ENCODE data around the gene COMMD9.

The COMMD9 gene

DNA sequence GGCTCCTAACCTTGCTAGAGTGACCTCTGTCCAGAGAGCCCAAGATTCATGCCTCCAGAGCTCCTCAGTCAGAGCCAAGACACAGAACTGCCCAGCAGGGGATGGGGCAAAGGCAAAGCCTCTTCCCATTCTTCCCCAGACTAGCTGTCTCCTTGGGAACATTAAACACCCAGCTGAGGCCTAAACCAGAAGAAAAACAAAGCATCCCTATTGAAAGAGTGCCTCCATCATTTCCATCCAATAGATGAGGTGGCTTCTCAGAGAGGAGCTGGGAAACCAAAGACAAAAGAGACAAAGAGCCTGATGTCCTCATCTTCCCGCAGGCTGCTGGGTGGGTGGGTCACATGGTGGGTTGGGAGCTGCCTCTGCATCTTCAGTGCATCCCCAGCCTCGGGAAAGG lies 37.4 kb downstream of the COMMD9 start:
- DNase-seq: no peak

DNA sequence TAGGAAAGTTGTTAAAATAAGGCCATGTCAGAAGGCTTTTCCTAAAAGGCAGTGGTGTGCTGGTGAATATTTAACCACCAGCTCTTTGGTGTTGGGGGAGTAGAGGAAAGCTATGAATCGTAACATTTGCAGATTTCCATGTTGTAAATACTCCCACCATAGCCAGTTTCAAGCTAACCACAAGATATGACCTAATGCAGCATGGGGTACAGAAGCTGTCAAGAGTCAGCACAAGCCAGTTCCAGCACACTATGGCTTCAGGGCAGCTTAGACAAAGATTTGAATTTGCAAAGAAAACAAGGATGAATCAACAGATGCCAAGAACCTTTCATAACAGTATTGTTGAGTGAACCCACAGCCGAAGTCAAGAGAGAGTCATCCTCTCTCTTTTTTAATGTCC lies 40.0 kb downstream of the COMMD9 start:
- DNase-seq: no peak

DNA sequence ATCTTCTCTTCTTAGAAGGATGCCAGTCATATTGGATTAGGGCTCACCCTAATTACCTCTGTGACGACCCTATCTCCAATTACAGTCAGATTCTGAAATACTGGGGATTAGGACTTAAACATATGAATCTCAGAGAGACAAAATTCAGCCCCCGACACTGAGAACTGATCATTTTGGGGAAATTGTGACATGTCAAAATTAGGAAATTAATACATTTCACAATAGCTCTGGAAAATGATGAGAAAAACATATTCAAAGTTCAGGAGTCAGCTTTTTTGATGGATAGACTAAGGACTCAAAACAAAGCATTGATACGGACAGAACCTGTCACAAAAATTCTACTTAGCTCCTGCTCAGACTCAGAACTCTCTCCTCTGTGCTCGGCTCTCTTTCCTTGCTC lies 40.8 kb downstream of the COMMD9 start:
- no peak for DNase-seq

DNA sequence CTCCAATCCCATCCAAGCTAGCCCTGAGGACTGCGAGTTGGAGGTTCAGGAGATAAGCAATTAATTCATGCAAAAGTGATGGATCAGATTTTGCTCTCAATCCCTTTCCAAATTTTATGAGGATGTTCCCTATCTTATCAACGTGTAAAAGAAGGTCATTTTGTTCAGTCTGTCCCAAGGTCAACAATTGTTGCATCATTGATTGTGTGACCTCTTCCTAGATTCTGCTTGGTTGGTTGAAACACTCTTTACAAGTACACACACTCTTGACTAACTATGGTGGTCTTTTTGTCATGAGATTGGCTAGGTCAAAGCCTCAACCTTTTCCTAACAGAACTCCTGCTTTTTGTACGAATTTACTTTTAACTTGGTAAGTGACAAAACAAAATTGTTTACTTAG lies 41.7 kb downstream of the COMMD9 start:
- no peak for DNase-seq

- DNase-seq: no peak
Observed at GRCh38 chr11:36243641-36244040, 45.6 kb downstream of the COMMD9 start.

DNA sequence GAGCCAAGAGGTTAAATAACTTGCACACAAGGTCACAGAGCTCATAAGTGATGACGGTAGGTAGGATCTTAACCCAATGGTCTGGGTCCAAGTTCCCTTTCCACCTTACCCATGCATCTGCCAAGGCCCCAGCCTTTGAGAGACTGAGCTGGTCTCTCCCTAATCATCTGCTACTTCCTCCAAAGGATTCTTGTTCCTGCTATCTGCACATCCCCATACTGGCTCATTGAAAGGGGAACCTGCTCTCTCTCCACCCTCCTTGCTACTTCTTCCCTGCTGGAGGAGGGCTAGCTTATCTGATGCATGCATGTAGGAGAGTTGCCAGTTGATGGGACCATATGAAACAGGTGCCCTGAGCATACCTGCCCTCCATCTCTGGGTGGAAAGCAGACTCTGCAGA lies 47.7 kb downstream of the COMMD9 start:
- no peak for DNase-seq

DNA sequence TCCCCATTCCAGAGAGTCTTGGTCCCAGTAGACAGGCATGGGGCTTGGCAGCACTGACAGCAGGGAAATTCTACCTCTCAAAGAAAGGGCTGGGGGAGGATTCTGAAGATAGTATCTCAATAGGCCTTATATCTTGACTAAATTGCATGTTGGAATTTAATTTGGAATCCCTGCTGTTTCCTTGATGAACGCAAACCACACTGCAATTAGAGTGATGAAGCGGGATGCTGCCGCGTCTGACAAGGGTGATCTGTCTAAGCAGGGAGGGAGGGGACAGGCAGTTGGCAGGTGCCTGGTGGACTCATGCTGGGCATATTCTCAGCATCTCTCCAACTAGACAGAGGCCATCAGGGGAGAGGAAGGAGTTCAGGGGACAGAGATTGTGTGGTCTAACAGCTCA lies 48.4 kb downstream of the COMMD9 start:
- DNase-seq: no peak

- DNase-seq: no peak
Observed at GRCh38 chr11:36240173-36240572, 49.1 kb downstream of the COMMD9 start.

GRCh38 chr11:36239636-36240035 lies 49.6 kb downstream of the COMMD9 start:
- no peak for DNase-seq

- DNase-seq: no peak
Observed at GRCh38 chr11:36238881-36239280, 50.3 kb downstream of the COMMD9 start.

DNA sequence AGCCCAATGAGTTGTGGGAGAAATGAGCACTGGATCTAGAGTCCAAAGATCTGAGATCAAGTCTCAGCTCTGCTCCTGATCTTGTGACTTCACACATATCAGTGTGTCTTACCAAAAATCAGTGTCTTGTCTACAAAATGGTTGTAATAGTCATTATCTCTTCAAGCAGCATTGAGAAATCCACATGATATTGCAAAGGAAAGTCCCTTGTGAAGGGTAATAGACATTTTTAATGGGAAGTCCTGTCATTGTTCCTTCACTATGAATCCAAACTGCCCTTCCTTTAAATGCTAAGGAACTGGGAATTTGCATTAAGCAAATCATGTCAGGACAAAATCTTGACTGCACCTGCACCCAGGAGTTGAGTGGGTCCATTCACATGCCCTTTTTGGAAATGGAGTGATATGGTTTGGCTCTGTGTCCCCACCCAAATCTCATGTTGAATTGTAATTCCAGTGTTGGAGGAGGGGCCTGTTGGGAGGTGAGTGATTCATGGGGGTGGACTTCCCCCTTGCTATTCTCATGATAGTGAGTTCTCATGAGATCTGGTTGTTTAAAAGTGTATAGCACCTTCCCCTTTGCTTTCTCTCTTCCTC lies 51.1 kb downstream of the COMMD9 start:
- no peak for DNase-seq

GRCh38 chr11:36237391-36237790 lies 51.8 kb downstream of the COMMD9 start:
- DNase-seq: no peak

- DNase-seq: no peak
Observed at GRCh38 chr11:36235750-36236149, 53.5 kb downstream of the COMMD9 start.

DNA sequence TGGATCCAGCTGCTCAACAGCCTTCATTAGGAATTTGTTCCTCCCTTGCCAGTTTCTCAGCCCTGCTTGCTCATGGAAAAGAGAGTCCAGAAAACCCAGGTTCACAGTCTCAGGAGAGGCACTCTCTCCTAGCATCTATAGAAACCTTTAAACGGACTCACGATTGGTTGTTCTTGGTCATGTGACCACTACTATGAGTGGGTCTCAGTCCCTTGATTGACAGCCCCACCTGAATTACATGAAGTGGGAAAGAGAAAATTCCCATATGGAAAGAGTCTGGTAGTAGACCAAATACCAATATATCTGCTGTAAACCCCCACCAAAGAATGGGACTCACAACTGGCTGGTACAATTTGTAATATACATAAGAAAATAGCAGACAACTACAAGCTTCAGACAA lies 54.4 kb downstream of the COMMD9 start:
- DNase-seq: no peak

- DNase-seq: no peak
Observed at GRCh38 chr11:36233204-36233603, 56.0 kb downstream of the COMMD9 start.

DNA sequence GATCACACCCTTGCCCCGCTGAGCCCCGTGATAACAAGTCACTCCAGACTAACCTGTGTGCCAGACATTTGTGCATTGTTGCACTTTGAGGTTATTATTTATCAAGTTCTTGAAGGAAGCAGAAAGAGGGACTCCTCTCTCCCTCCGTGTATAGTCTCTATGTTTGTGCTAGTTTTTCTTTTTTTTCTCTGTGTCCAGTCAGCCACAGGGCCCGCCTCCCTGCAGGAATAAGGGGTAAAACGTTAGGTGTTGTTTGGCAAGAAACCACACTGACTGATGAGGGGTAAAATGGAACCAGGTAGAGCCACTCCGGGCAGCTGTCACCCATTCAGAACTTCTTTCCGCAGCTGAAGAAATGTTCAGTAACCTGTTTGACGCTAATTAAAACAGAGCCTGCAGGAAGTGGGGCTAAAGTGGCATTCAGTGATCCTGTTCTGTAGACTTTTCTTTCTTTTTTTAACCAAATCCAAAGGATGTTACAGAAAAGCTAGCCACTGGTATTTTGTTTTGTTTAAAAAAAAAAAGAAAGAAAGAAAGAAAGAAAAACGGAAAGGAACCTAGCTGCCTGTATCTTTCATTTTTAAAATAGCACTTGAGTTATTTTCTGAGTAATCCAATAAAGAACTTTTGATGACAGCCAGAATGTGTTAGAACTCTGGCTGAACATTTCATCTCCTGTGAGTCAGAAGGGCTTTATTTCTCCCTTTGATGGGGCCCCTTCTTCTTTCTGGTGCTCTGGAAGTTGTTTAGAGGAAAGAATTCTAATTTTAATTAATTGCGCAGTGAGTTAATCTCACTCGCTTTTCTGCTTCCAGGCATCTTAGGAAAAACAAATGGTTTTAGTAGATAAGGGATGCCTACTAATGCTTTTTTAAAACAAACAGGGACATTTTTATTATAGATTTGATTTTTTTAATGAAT lies 58.2 kb downstream of the COMMD9 start:
- DNase-seq: no peak

DNA sequence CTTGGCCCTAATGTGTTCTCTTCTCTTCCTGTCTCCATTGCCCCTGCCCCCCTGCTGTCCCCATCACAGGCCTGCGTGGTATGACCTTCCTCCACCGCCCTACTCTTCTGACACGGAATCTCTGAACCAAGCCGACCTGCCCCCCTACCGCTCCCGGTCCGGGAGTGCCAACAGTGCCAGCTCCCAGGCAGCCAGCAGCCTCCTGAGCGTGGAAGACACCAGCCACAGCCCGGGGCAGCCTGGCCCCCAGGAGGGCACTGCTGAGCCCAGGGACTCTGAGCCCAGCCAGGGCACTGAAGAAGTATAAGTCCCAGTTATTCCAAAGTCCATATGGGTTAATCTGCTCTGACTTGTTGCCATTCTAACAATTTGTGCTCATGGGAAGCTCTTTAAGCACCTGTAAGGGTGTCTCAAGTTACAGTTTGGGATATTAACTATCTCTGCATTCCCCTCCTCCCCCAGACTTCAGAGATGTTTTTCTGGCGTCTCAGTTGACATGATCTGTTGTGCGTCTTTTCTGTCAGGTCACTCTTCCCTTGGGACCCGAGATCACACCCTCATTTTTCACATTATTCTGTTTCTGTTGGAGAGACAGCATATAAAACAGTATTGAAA lies 60.0 kb downstream of the COMMD9 start:
- no peak for DNase-seq

- no peak for DNase-seq
Observed at GRCh38 chr11:36228689-36229088, 60.5 kb downstream of the COMMD9 start.

DNA sequence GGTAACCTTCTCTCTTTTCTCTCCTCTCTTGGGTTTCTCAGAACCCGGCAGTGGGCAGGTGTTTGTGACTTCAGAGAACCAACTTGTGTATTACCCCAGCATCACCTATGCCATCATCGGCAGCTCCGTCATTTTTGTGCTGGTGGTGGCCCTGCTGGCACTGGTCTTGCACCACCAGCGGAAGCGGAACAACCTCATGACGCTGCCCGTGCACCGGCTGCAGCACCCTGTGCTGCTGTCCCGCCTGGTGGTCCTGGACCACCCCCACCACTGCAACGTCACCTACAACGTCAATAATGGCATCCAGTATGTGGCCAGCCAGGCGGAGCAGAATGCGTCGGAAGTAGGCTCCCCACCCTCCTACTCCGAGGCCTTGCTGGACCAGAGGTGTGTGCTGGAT lies 62.2 kb downstream of the COMMD9 start:
- DNase-seq: no peak

GRCh38 chr11:36224209-36224882 lies 64.9 kb downstream of the COMMD9 start:
- no peak for DNase-seq

DNA sequence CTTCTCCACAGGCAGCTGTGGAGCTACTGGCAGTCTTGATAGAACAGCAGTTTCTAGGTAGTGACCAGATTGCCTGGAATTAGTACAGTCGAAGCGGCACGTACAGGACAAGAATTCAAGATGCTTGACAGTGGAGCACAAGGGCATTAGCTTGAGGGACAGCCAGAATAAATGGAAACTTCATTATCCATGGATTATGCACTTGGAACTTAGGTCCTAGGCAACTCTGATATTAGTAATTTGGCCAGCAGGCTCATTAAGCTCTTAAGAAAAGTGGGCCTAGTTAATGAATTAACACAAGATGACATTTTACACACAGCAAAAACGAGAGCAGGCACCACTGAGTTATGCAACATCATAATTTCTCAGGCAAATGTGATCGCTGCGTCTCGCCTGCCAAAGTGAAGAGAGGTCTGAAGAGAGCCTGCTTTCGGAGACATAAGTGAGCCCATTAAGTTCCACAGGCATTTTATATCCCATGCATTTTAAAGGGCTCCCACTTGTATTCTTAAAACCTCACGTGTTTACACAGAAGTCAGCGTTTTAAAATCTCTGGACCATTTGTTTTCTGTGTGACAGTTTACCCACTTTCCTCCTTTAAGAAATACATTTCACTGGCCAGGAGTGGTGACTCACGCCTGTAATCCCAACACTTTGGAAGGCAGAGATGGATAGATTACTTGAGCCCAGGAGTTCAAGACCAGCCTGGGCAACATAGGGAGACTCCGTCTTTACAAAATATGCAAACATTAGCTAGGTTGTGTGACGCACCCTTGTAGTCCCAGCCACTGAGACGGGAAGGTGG lies 66.2 kb downstream of the COMMD9 start:
- DNase-seq: no peak
